Mesendoderm (in vitro differentiated cells): ENCODE data around the gene ERC2.

Source experiments
- DNase-seq: peaks from one replicate; pipeline ENCODE4 v3.0.0; 2013
- H2AK5ac ChIP-seq: 2 replicates; pipeline ENCODE4 v1.6.1; 2013; ENCODE audit warnings: low read length, inconsistent platforms
- H2BK120ac ChIP-seq: 2 replicates; pipeline ENCODE4 v1.6.1; 2013; ENCODE audit warnings: low read depth, mild to moderate bottlenecking, low read length, moderate library complexity, mixed read lengths
- H2BK15ac ChIP-seq: replicated peaks from 2 replicates; pipeline ENCODE4 v1.6.1; 2013; ENCODE audit warnings: low read depth, mild to moderate bottlenecking, moderate library complexity
- H2BK5ac ChIP-seq: 2 replicates; pipeline ENCODE4 v1.6.1; 2013; ENCODE audit warnings: low read length, inconsistent platforms
- H3K18ac ChIP-seq: 2 replicates; pipeline ENCODE4 v1.6.1; 2013; ENCODE audit warnings: mild to moderate bottlenecking, low read length, mixed read lengths
- H3K23ac ChIP-seq: one replicate; pipeline ENCODE4 v1.6.1; 2013; ENCODE audit warnings: low read length
- H3K27ac ChIP-seq: 2 replicates; pipeline ENCODE4 v1.5.1; 2013; ENCODE audit warnings: low read depth, mild to moderate bottlenecking, inconsistent platforms, low read length, moderate library complexity
- H3K27me3 ChIP-seq: 2 replicates; pipeline ENCODE4 v1.6.1; 2013; ENCODE audit warnings: low read length, control low read depth, mild to moderate bottlenecking, inconsistent platforms; ENCODE audit not compliant: insufficient read depth, poor library complexity
- H3K36me3 ChIP-seq: 2 replicates; pipeline ENCODE4 v1.6.1; 2013; ENCODE audit warnings: low read length, inconsistent platforms; ENCODE audit not compliant: control insufficient read depth, insufficient read depth
- H3K4ac ChIP-seq: one replicate; pipeline ENCODE4 v1.6.1; 2013; ENCODE audit warnings: low read depth, mild to moderate bottlenecking, low read length, moderate library complexity
- H3K4me1 ChIP-seq: 2 replicates; pipeline ENCODE4 v1.6.1; 2013; ENCODE audit warnings: low read depth, low read length, inconsistent platforms; ENCODE audit not compliant: control insufficient read depth
- H3K4me2 ChIP-seq: 2 replicates; pipeline ENCODE4 v1.6.1; 2013; ENCODE audit warnings: low read length
- H3K4me3 ChIP-seq: 2 replicates; pipeline ENCODE4 v1.5.1; 2013; ENCODE audit warnings: mild to moderate bottlenecking, low read length
- H3K56ac ChIP-seq: one replicate; pipeline ENCODE4 v1.6.1; 2013; ENCODE audit warnings: low read length
- H3K79me1 ChIP-seq: 2 replicates; pipeline ENCODE4 v1.6.1; 2013; ENCODE audit warnings: low read length, inconsistent platforms
- H3K79me2 ChIP-seq: 2 replicates; pipeline ENCODE4 v1.6.1; 2013; ENCODE audit warnings: mild to moderate bottlenecking, low read length; ENCODE audit not compliant: control insufficient read depth, insufficient read depth
- H3K9ac ChIP-seq: 2 replicates; pipeline ENCODE4 v1.6.1; 2013; ENCODE audit warnings: low read length, inconsistent platforms
- H4K5ac ChIP-seq: one replicate; pipeline ENCODE4 v1.6.1; 2013; ENCODE audit warnings: low read length
- H4K8ac ChIP-seq: one replicate; pipeline ENCODE4 v1.6.1; 2013; ENCODE audit warnings: low read depth, mild to moderate bottlenecking, control low read depth, low read length, moderate library complexity
- WGBS: extraction: QIAGEN DNeasy Blood & Tissue Kit; methylation state at CpG from one replicate; pipeline ENCODE4 v1.1.7; 2013; ENCODE audit warnings: low lambda C conversion rate, missing lambda C conversion rate; ENCODE audit not compliant: insufficient coverage; ENCODE audit errors: extremely low coverage; 5-methylcytosine and 5-hydroxymethylcytosine counted together

Gene ERC2

DNA sequence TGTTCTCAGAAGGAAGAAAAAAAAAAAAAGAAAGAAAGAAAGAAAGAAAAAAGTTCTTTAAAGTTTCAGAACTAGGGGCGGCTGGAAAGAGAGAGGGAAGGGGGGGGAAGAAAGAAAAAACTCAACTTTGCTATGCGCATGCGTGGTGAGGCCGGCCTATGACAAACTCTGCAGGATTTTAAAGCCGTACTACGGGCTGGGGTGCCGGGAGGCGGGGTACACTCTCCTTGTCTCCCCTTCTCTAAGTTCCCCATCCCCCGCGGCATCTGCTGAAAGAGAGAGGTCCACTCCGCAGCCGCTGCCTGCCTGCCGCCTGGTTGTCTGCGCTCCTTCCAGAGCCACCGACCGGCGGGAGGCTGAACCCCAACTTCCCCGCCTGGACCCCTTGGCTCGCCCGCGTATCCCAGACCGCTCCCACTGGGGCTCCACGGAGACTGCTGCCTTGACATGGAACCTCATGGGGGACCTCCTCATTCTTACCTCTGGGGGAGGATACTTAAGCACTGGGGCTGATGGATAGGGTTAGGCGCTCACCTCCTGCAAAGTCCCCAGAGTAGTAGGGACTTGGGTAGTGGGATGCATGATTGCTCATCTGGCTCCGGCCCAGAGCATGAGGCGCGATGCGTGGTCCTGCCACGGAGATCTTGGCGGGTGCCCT is 979.7 kb downstream of the ERC2 start:
- H3K4ac ChIP-seq: peak overlapping the region; percentile 92
- no peaks in the 10 kb centered on the region for H3K36me3 ChIP-seq
- peak overlapping the region; percentile 97 for H3K4me2 ChIP-seq
- H4K5ac ChIP-seq: no peak overlapping the region
- H3K56ac ChIP-seq: peak overlapping the region; percentile 94
- H2BK5ac ChIP-seq: peak overlapping the region; percentile 58
- H3K79me2 ChIP-seq: peaks cover 21% of the 10 kb centered on the region
- peak overlapping the region; percentile 30 for H3K23ac ChIP-seq
- H2BK120ac ChIP-seq: no peak overlapping the region
- H2BK15ac ChIP-seq: no peak overlapping the region
- H3K79me1 ChIP-seq: peaks cover 2% of the 10 kb centered on the region
- no peak overlapping the region for H4K8ac ChIP-seq
- peaks cover 7% of the 10 kb centered on the region for H3K4me1 ChIP-seq
- H3K18ac ChIP-seq: peak overlapping the region; percentile 83
- H3K27me3 ChIP-seq: no peaks in the 10 kb centered on the region
- no peak overlapping the region for H3K27ac ChIP-seq
- peak overlapping the region; percentile 80 for H3K9ac ChIP-seq
- WGBS: no CpG with 5 or more reads among the region's 30 CpGs
- peak; percentile 75 for DNase-seq
- H2AK5ac ChIP-seq: no peak overlapping the region
- peak overlapping the region; percentile 61 for H3K4me3 ChIP-seq

DNA sequence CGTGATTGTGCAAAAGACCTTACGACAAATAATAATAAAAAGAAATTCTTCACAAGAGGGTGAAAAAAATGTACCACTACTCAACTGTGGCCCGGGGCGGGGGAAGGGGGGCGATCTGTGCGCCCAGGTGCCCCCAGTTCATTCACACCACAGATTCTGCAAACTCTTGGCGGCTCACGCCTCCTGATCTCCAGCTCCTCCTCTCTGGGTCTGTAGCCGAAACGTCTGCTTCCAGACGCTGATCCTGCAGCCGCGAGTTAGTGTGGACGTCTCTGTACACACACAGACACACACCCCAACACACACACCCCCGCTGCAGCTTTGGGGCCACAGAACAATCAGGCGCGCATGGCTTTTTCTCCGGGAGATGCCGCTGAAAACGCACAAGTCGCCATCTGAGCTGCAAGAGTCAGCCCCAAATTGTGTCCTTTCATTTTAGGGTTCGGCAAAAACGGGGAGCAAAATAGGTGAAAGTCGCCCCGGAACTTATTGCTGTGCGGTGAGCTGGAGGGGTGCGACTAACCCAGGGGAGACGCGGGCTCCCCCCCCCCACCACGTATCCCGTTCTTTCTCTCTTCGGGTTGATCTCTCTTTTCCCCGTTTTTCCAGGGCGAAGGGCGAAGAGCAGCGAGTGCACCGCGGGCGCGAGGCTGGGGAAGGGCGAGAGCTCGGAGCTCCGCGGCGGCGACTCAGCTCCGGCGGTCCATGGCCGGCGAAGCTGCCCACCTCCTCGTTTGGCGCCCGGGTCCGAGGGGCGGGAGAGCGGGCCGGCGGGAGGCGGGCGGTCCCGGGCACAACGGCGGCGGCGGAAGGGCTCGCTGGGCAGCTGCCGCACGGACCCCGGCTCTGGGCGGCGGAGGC is 980.7 kb downstream of the ERC2 start:
- WGBS: no CpG with 5 or more reads among the region's 71 CpGs
- Histone ChIP-seq H3K36me3 (no peaks in the 10 kb centered on the region), H3K27me3 (no peaks in the 10 kb centered on the region), H4K8ac (peak overlapping the region; percentile 0), H3K56ac (peak overlapping the region; percentile 86), H4K5ac (no peak overlapping the region), H2BK15ac (no peak overlapping the region), H2AK5ac (peak overlapping the region; percentile 6), H3K4ac (peak overlapping the region; percentile 92), H2BK5ac (peak overlapping the region; percentile 70), H3K23ac (peak overlapping the region; percentile 69), H2BK120ac (peak overlapping the region; percentile 0), H3K4me2 (peak overlapping the region; percentile 64), H3K4me1 (peaks cover 7% of the 10 kb centered on the region), H3K4me3 (peak overlapping the region; percentile 61), H3K18ac (peak overlapping the region; percentile 89), H3K79me1 (peaks cover 2% of the 10 kb centered on the region), H3K27ac (peak overlapping the region; percentile 89), H3K9ac (peak overlapping the region; percentile 80), H3K79me2 (peaks cover 24% of the 10 kb centered on the region)
- peak; percentile 77 for DNase-seq

DNA sequence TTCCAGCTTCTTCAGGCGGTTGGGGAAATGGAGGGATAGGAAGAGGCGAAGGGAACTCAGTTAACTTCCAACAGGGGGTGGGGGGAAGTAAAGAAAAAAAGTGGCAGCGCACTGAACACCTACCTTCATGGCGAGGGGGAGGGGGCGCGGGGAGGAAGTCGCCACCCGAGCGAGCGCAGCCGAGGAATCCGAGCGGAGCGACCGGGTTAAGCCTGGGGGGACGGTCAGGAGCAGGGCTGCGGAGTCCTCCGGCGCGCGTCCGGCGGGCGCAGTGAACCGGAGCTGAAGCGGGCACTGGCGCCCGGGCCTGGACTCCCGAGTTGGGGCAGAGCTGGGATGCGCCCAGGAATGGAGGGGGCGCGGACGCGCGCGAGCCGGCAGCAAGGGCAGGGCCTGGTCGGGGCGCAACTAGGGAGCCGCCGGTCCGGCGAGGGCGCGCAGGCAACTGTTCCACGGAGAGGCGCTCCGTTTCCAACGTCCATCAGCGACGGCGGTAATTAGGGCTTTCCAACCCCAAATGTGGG is 981.3 kb downstream of the ERC2 start, which contains the start of gene WNT5A:
TSS of gene WNT5A (minus strand) at position 450 of the 524 bp plus-strand sequence. CDS start at position 129, 321 bp downstream.
- no CpG with 5 or more reads among the region's 52 CpGs for WGBS
- H3K79me2 ChIP-seq: peaks cover 28% of the 10 kb centered on the region
- peak; percentile 91 for DNase-seq

DNA sequence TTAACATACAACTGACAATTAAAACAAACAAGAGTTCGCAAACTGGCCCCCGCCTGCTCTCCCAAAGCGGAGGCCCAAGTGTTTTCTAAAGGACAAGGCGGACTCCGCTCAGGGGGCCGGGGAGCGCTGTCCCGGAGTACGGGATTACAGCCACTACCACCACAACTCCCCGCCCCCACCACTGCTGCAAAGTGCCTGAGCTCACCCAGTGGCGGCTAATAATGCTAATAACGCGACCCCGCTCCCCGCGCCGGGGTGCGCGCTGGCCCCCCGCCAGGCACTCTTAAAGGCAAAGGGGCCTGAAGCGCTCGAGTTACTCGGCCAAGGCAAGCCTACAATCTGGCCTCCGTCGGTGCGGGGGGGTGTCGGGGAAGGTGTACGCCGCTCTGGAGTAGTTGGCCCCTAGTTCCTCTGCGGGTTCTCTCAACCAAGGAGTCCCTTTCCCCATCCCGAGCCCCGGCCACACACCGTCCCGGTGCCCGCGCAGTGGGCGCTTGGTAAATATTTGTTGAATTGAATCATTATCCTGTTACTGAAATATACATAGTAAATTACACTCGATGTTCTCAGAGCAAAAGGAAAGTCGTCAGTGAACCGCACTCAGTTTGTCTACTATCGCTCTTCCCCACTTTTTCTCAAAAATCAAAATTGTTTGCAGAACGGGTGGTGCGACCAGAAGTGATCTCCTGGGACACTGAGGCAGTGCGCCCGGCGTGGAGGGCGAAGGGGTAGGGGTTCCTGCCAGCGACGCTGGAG is 982.0 kb downstream of the ERC2 start:
- Histone ChIP-seq H4K5ac (no peak overlapping the region), H3K4ac (peak overlapping the region; percentile 21), H3K9ac (peak overlapping the region; percentile 80), H3K36me3 (no peaks in the 10 kb centered on the region), H3K56ac (peak overlapping the region; percentile 86), H3K27ac (peak overlapping the region; percentile 89), H3K4me3 (peak overlapping the region; percentile 61), H3K79me1 (peaks cover 6% of the 10 kb centered on the region), H3K4me1 (peaks cover 9% of the 10 kb centered on the region), H3K18ac (peak overlapping the region; percentile 82), H3K23ac (no peak overlapping the region), H2BK5ac (peak overlapping the region; percentile 27), H4K8ac (no peak overlapping the region), H2BK15ac (no peak overlapping the region), H2AK5ac (no peak overlapping the region), H2BK120ac (no peak overlapping the region), H3K4me2 (peak overlapping the region; percentile 64), H3K27me3 (peaks cover 2% of the 10 kb centered on the region), H3K79me2 (peaks cover 32% of the 10 kb centered on the region)
- no CpG with 5 or more reads among the region's 49 CpGs for WGBS
- DNase-seq: peak; percentile 80

More for the DNA sequence above, 981.3 kb downstream of the ERC2 start, which contains the start of gene WNT5A:
- Histone ChIP-seq H2BK15ac (no peak within 1 kb of the TSS), H2BK120ac (peak within 1 kb of the TSS; percentile 0), H3K27me3 (no peaks in the 10 kb centered on the region), H4K5ac (no peak within 1 kb of the TSS), H2AK5ac (peak within 1 kb of the TSS; percentile 6), H3K4me2 (peak within 1 kb of the TSS; percentile 64), H3K36me3 (no peaks in the 10 kb centered on the region), H3K4me3 (peak within 1 kb of the TSS; percentile 61), H4K8ac (peak within 1 kb of the TSS; percentile 0), H3K9ac (peak within 1 kb of the TSS; percentile 80), H3K56ac (peak within 1 kb of the TSS; percentile 86), H3K18ac (peak within 1 kb of the TSS; percentile 89), H3K79me1 (peaks cover 2% of the 10 kb centered on the region), H3K27ac (peak within 1 kb of the TSS; percentile 89), H3K23ac (peak within 1 kb of the TSS; percentile 69), H3K4ac (peak within 1 kb of the TSS; percentile 92), H2BK5ac (peak within 1 kb of the TSS; percentile 70), H3K4me1 (peaks cover 7% of the 10 kb centered on the region)
